Middle frontal gyrus (tissue), 1 donor: Measurements from ENCODE around the gene TPI1.
"Not testable (repeated sequence)": the region's sequence is repeated elsewhere in the genome, so short reads cannot be mapped to it uniquely, and the experiment has no call there.

ENCODE experiments used
- DNase-seq: peaks from one replicate; pipeline ENCODE4 v3.0.0-alpha.2; 2015; ENCODE audit warnings: low spot score; ENCODE audit errors: extremely low spot score

Gene TPI1

GRCh38 chr12:6868211-6869048, 1.1 kb downstream of the TPI1 start:
- no peak for DNase-seq

GRCh38 chr12:6869049-6870021, 2.0 kb downstream of the TPI1 start:
- peak; percentile 40 for DNase-seq

- DNase-seq = not testable (repeated sequence)
Observed at GRCh38 chr12:6870304-6870703, 3.0 kb downstream of the TPI1 start.

- DNase-seq = no peak
Observed at GRCh38 chr12:6871052-6871957, 4.0 kb downstream of the TPI1 start.

GRCh38 chr12:6872073-6873048, 5.0 kb downstream of the TPI1 start:
- peak; percentile 71 for DNase-seq

- DNase-seq = peak; percentile 81
Observed at GRCh38 chr12:6873094-6874014, 6.0 kb downstream of the TPI1 start, which contains the start of gene SPSB2. TSS of gene SPSB2 (minus strand) at chr12:6873303. CDS start at chr12:6872901, 402 bp downstream.

GRCh38 chr12:6874015-6874368, 6.7 kb downstream of the TPI1 start:
- DNase-seq = not testable (repeated sequence)

GRCh38 chr12:6879824-6880223, 12.5 kb downstream of the TPI1 start:
- not testable (repeated sequence) for DNase-seq

- no peak for DNase-seq
Observed at GRCh38 chr12:6883252-6883651, 15.9 kb downstream of the TPI1 start.

- DNase-seq = no peak
Observed at GRCh38 chr12:6883683-6884082, 16.4 kb downstream of the TPI1 start.

- DNase-seq = no peak
Observed at GRCh38 chr12:6884539-6884938, 17.2 kb downstream of the TPI1 start.

- not testable (repeated sequence) for DNase-seq
Observed at GRCh38 chr12:6886206-6886999, 19.1 kb downstream of the TPI1 start.

GRCh38 chr12:6887460-6887859, 20.1 kb downstream of the TPI1 start:
- DNase-seq = no peak

GRCh38 chr12:6888360-6888759, 21.0 kb downstream of the TPI1 start:
- no peak for DNase-seq

GRCh38 chr12:6888794-6889193, 21.5 kb downstream of the TPI1 start:
- DNase-seq = not testable (repeated sequence)

- DNase-seq = not testable (repeated sequence)
Observed at GRCh38 chr12:6889775-6890573, 22.6 kb downstream of the TPI1 start.
